WTC11 (cell line): ENCODE results near the gene MYO18A. TPM values are rescaled to one million over a fixed set of nuclear protein-coding genes. Genes with fewer than 3 reads are reported as not detected.

ENCODE experiments used
- ATAC-seq: fragments of 200-7000 bp; cut with Tn5 transposase; 2 replicates; pipeline ENCODE4 v1.10.0; 2021; ENCODE audit warnings: mild to moderate bottlenecking, moderate library complexity
- CTCF ChIA-PET: fragments of 300-600 bp; sonication (Branson Sonifier 250); formaldehyde crosslinking; loops from one replicate; lab custom pipeline; 2021; ENCODE audit warnings: antibody characterized with exemption; lab: Charles Lee
- POLR2A ChIA-PET: fragments of 350-600 bp; sonication (Branson Sonifier 250); formaldehyde crosslinking; loops from one replicate; lab custom pipeline; 2021; ENCODE audit warnings: antibody characterized with exemption; lab: Charles Lee
- DNase-seq: peaks from one replicate; pipeline ENCODE4 v3.0.0; 2021; ENCODE audit warnings: low spot score
- H3K27ac Mint-ChIP-seq: 2 replicates; pipeline ENCODE4 v1.8.0; 2021; ENCODE audit warnings: mixed read lengths
- H3K27me3 Mint-ChIP-seq: 2 replicates; pipeline ENCODE4 v1.8.0; 2021; ENCODE audit warnings: low read depth, mild to moderate bottlenecking, moderate library complexity, mixed read lengths
- H3K36me3 Mint-ChIP-seq: 2 replicates; pipeline ENCODE4 v1.8.0; 2021; ENCODE audit warnings: mixed read lengths
- H3K4me1 Mint-ChIP-seq: 2 replicates; pipeline ENCODE4 v1.8.0; 2022; ENCODE audit warnings: mixed read lengths
- H3K4me3 Mint-ChIP-seq: 2 replicates; pipeline ENCODE4 v1.8.0; 2021; ENCODE audit warnings: mild to moderate bottlenecking, moderate library complexity, mixed read lengths
- H3K9me3 Mint-ChIP-seq: 2 replicates; pipeline ENCODE4 v1.8.0; 2021; ENCODE audit warnings: mixed read lengths
- FOXJ3 ChIP-seq: sonication (generic); formaldehyde crosslinking; IDR thresholded peaks from 2 replicates; pipeline ENCODE4 v1.9.0; 2021; ENCODE audit warnings: missing genetic modification reagents, mild to moderate bottlenecking, borderline replicate concordance
- FOXP4 ChIP-seq: sonication (generic); formaldehyde crosslinking; IDR thresholded peaks from 2 replicates; pipeline ENCODE4 v1.8.0; 2022; ENCODE audit warnings: mild to moderate bottlenecking, missing genetic modification reagents
- IRF2 ChIP-seq: sonication (generic); formaldehyde crosslinking; IDR thresholded peaks from 2 replicates; pipeline ENCODE4 v1.8.0; 2022; ENCODE audit warnings: low read depth, missing genetic modification reagents, borderline replicate concordance
- MYBL2 ChIP-seq: sonication (generic); formaldehyde crosslinking; IDR thresholded peaks from 2 replicates; pipeline ENCODE4 v1.8.1; 2023; ENCODE audit warnings: mild to moderate bottlenecking, moderate library complexity, missing genetic modification reagents
- NR2C2 ChIP-seq: sonication (generic); formaldehyde crosslinking; IDR thresholded peaks from 2 replicates; pipeline ENCODE4 v1.8.0; 2022; ENCODE audit warnings: mild to moderate bottlenecking, missing genetic modification reagents
- NR3C1 ChIP-seq: sonication (generic); formaldehyde crosslinking; conservative IDR thresholded peaks from 2 replicates; pipeline ENCODE4 v1.8.1; 2023; ENCODE audit warnings: low read depth, mild to moderate bottlenecking, missing genetic modification reagents
- PRDM15 ChIP-seq: sonication (generic); formaldehyde crosslinking; IDR thresholded peaks from 2 replicates; pipeline ENCODE4 v1.8.0; 2022; ENCODE audit warnings: missing genetic modification reagents
- PRRX2 ChIP-seq: fragments of 250-450 bp; sonication (Bioruptor Pico); IDR thresholded peaks from 2 replicates; pipeline ENCODE4 v1.8.0; 2021; ENCODE audit warnings: mild to moderate bottlenecking
- RELA ChIP-seq: sonication (generic); formaldehyde crosslinking; IDR thresholded peaks from 2 replicates; pipeline ENCODE4 v1.8.1; 2022; ENCODE audit warnings: missing genetic modification reagents, mild to moderate bottlenecking, borderline replicate concordance
- STAT6 ChIP-seq: sonication (generic); formaldehyde crosslinking; conservative IDR thresholded peaks from 2 replicates; pipeline ENCODE4 v1.8.1; 2023; ENCODE audit warnings: mild to moderate bottlenecking, low read depth, missing genetic modification reagents, moderate library complexity
- ZNF219 ChIP-seq: sonication (generic); formaldehyde crosslinking; IDR thresholded peaks from 2 replicates; pipeline ENCODE4 v1.8.0; 2023; ENCODE audit warnings: missing genetic modification reagents, mild to moderate bottlenecking, borderline replicate concordance
- ZNF396 ChIP-seq: fragments of 250-450 bp; sonication (Bioruptor Pico); IDR thresholded peaks from 2 replicates; pipeline ENCODE4 v1.8.0; 2021; ENCODE audit warnings: mild to moderate bottlenecking, moderate library complexity, borderline replicate concordance
- total RNA-seq: library from RNA; stranded (reverse); gene quantifications from 3 replicates; pipeline ENCODE4 v1.2.3, GENCODE V29; 2021
- TF ChIP-seq, protein P1 (sequence below): sonication (generic); formaldehyde crosslinking; IDR thresholded peaks from 2 replicates; pipeline ENCODE4 v1.8.1; 2023; ENCODE audit warnings: mild to moderate bottlenecking, missing genetic modification reagents
- TF ChIP-seq, protein P2 (sequence below): fragments of 250-450 bp; sonication (Bioruptor Pico); IDR thresholded peaks from 2 replicates; pipeline ENCODE4 v1.9.0; 2021; ENCODE audit warnings: mild to moderate bottlenecking

The MYO18A gene
- total RNA-seq, 1 experiment from 2014 or later = 54.9 TPM

DNA sequence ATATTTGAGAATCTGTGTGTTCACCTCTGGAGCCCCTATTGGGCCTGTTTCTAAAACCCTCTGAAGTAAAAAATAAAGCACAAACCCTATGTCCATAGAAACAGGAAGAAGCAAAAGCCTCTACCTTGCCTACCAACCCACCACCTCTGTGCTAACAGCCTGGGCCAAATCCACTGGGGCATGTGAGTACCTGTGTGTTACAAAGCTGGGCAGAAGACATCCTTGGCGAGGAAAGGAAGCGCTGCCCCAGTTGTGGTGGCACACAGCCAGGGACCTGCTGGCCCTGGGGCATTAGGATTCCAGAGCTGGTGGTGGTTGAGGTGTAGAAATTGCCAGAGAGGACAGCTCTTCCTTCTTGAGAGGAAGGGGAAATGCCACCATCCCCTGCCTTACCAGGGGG lies 30.0 kb downstream of the MYO18A start (continued):
- TF ChIP-seq, protein P1, sequence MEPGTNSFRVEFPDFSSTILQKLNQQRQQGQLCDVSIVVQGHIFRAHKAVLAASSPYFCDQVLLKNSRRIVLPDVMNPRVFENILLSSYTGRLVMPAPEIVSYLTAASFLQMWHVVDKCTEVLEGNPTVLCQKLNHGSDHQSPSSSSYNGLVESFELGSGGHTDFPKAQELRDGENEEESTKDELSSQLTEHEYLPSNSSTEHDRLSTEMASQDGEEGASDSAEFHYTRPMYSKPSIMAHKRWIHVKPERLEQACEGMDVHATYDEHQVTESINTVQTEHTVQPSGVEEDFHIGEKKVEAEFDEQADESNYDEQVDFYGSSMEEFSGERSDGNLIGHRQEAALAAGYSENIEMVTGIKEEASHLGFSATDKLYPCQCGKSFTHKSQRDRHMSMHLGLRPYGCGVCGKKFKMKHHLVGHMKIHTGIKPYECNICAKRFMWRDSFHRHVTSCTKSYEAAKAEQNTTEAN = no peak
- TF ChIP-seq PRRX2 (CRISPR knock-in tag) (no peak), IRF2 (no peak), RELA (CRISPR knock-in tag) (no peak), ZNF219 (CRISPR knock-in tag) (no peak), STAT6 (CRISPR knock-in tag) (no peak), MYBL2 (CRISPR knock-in tag) (no peak), FOXJ3 (CRISPR knock-in tag) (no peak), FOXP4 (CRISPR knock-in tag) (no peak)

- Mint-ChIP-seq H3K36me3 (no peaks in the 10 kb centered on the region; the same call in 1 of the 2 replicates), H3K27ac (peak overlapping the region; percentile 95), H3K9me3 (no peaks in the 10 kb centered on the region), H3K27me3 (no peaks in the 10 kb centered on the region), H3K4me3 (peak overlapping the region; percentile 72), H3K4me1 (peaks cover 39% of the 10 kb centered on the region)
- ATAC-seq (no peak), DNase-seq (no peak)
- ChIA-PET CTCF (interaction anchor here (0.5 to 13.1 kb wide), 62 partner anchors 8 to 468 kb away, joined by 3 to 464 read pairs (median 6); partner anchors contain the start of genes MYO18A, NEK8, NUFIP2 and PHF12), POLR2A (interaction anchor here (0.6 to 2.4 kb wide), 7 partner anchors 16 to 196 kb away, joined by 3 to 29 read pairs (median 6); partner anchors contain the start of gene MYO18A)
- TF ChIP-seq NR3C1 (CRISPR knock-in tag) = no peak
- TF ChIP-seq, protein P2, sequence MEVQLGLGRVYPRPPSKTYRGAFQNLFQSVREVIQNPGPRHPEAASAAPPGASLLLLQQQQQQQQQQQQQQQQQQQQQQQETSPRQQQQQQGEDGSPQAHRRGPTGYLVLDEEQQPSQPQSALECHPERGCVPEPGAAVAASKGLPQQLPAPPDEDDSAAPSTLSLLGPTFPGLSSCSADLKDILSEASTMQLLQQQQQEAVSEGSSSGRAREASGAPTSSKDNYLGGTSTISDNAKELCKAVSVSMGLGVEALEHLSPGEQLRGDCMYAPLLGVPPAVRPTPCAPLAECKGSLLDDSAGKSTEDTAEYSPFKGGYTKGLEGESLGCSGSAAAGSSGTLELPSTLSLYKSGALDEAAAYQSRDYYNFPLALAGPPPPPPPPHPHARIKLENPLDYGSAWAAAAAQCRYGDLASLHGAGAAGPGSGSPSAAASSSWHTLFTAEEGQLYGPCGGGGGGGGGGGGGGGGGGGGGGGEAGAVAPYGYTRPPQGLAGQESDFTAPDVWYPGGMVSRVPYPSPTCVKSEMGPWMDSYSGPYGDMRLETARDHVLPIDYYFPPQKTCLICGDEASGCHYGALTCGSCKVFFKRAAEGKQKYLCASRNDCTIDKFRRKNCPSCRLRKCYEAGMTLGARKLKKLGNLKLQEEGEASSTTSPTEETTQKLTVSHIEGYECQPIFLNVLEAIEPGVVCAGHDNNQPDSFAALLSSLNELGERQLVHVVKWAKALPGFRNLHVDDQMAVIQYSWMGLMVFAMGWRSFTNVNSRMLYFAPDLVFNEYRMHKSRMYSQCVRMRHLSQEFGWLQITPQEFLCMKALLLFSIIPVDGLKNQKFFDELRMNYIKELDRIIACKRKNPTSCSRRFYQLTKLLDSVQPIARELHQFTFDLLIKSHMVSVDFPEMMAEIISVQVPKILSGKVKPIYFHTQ (CRISPR knock-in tag) = no peak
- no peak for TF ChIP-seq FOXP4 (CRISPR knock-in tag)
- no peak for TF ChIP-seq PRDM15
- TF ChIP-seq NR2C2 = no peak
- no peak for TF ChIP-seq ZNF396 (CRISPR knock-in tag)
Measured at GRCh38 chr17:29149431-29150064, 30.6 kb downstream of the MYO18A start.
